ENCODE results near the gene FOS. TPM values are rescaled to one million over a fixed set of nuclear protein-coding genes. Genes with fewer than 3 reads are reported as not detected.
A peak's percentile ranks its signal among the peaks of the same experiment; 100 is the strongest.

The FOS gene
- total and polyA plus RNA-seq, 2 of the 4 experiments (the other 2 are of a cell fraction) = 53.6 to 171 TPM

DNA sequence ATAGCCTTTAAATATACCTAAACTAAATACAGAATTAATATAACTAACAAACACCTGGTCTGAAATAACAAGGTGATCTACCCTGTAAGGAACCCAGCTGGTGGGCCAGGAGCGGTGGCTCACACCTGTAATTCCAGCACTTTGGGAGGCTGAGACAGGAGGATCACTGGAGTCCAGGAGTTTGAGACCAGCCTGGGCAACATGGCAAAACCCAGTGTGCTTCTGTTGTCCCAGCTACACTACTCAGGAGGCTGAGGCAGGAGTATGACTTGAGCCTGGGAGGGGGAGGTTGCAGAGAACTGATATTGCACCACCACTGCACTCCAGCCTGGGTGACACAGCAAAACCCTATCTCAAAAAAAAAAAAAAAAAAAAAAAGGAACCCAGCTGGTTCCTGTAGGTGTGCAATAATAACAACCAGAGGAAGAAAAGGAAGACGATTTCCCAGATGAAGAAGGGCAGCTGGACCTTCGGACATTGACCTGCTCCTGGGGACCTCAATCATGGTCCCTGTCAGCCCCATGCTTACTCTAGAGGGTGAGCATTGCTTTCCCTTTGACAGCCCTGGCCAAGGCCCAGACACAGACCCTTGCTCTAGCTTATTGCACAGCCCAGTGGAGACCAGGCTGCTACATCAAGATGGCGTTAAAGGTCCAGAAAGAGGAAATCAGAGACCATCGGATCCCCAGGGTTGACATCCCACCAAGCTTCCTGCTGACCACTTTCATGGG is 5.4 kb downstream of the FOS start:
- H3K9me1 ChIP-seq (ENCODE audit: insufficient read depth, low read length) = peaks cover 2% of the 10 kb centered on the region; the same call in 1 of the 2 replicates
- no peak overlapping the region for H3K56ac ChIP-seq (ENCODE audit: extremely low read depth, insufficient read depth, low read length)
- no TSS peak for BruUV-seq (replicated peaks)
- H3K27me3 ChIP-seq (ENCODE audit: control insufficient read depth, insufficient read depth, low read length) = no peaks in the 10 kb centered on the region
- no peak overlapping the region for H3K4me3 ChIP-seq (ENCODE audit: insufficient read depth, low read depth, low read length)
- peaks cover 12 to 25% of the 10 kb centered on the region in 2 experiments for H3K79me1 ChIP-seq (ENCODE audit: low read depth in 1 of 2, low read length in 2 of 2)
- H3K27ac ChIP-seq (ENCODE audit: insufficient read depth, low read length) = no peak overlapping the region
- dilution Hi-C loops (cut with HindIII; ENCODE audit: low sequenced_read_pairs, unreplicated experiment) = no loop called here
- no peak overlapping the region for H3K23ac ChIP-seq (ENCODE audit: low read depth, low read length)
- no peak overlapping the region for H4K8ac ChIP-seq (ENCODE audit: low read depth in 2 of 2, low read length in 2 of 2)
- DNase-seq = peak; percentile 51
- intact Hi-C loops (cut with micrococcal nuclease) = loop anchor here (2.0 kb wide), 1 partner anchor 77 kb away; no protein-coding TSS in a partner anchor
- no peak overlapping the region for H2AK9ac ChIP-seq (replicated peaks; ENCODE audit: low read depth, low read length, poor library complexity)
- no peak overlapping the region for H2BK5ac ChIP-seq (ENCODE audit: low read depth, low read length, poor library complexity, severe bottlenecking)
- no peak overlapping the region for H4K91ac ChIP-seq (ENCODE audit: insufficient read depth, low read depth, low read length)
- ChIA-PET CTCF (interaction anchor here (1.0 kb wide), 1 partner anchor 25 kb away, joined by 3 read pairs; no protein-coding TSS in a partner anchor), POLR2A (ENCODE audit: unreplicated experiment) (interaction anchor here (0.7 kb wide), 1 partner anchor 244 kb away, joined by 3 read pairs; no protein-coding TSS in a partner anchor)
- H3K9me3 ChIP-seq (ENCODE audit: control insufficient read depth, insufficient read depth, low read length) = no peaks in the 10 kb centered on the region
- WGBS, 2 experiments (ENCODE audit: extremely low coverage in 2 of 2, insufficient read length in 1 of 2) = no CpG with 5 or more reads among the region's 5 CpGs
- H3K4me1 ChIP-seq (ENCODE audit: control insufficient read depth, insufficient read depth, low read length) = peaks cover 8% of the 10 kb centered on the region
- H3K36me3 ChIP-seq (ENCODE audit: control insufficient read depth, insufficient read depth, low read length) = peaks cover 9% of the 10 kb centered on the region
- H3K9ac ChIP-seq (ENCODE audit: low read depth, low read length) = no peak overlapping the region
- peaks cover 14% of the 10 kb centered on the region for H4K20me1 ChIP-seq (ENCODE audit: insufficient read depth, low read length)
- no peak overlapping the region for H2BK120ac ChIP-seq (ENCODE audit: low read depth, low read length)
- 0 out of 2 replicates have a peak overlapping the region, but pooled peaks have one; percentile 2 for H3K14ac ChIP-seq (replicated peaks; ENCODE audit: low read depth, low read length)
- H3K4ac ChIP-seq (ENCODE audit: low read depth, low read length) = no peak overlapping the region
- no peak overlapping the region for H3K18ac ChIP-seq (ENCODE audit: low read depth, low read length)
- 0 out of 3 replicates have a peak overlapping the region, but pooled peaks have one; percentile 9 for H2BK15ac ChIP-seq (ENCODE audit: low read depth, low read length)
- in situ Hi-C loops (cut with MboI; ENCODE audit: low sequenced_read_pairs) = loop anchor here (25.0 kb wide), 1 partner anchor 1753 kb away; the partner anchor contains the start of gene IRF2BPL
- H2BK20ac ChIP-seq (ENCODE audit: low read depth, low read length) = no peak overlapping the region
- ATAC-seq (ENCODE audit: low read depth) = no peak
- no peak overlapping the region for H4K5ac ChIP-seq (ENCODE audit: low read depth, low read length)
- H3K4me2 ChIP-seq (ENCODE audit: low read depth, low read length) = no peak overlapping the region
- no peak overlapping the region for H2AK5ac ChIP-seq (ENCODE audit: low read depth, low read length)
- H2AFZ ChIP-seq (replicated peaks; ENCODE audit: low read length, poor library complexity) = peak overlapping the region; percentile 49
- TF ChIP-seq FOS (IDR thresholded peaks at IDR 0.05; ENCODE audit: low read depth, low read length) (no peak), RCOR1 (IDR thresholded peaks at IDR 0.05; ENCODE audit: insufficient replicate concordance, low read length) (no peak), RAD21 (IDR thresholded peaks at IDR 0.05; ENCODE audit: low read length) (no peak), POLR2A (IDR thresholded peaks at IDR 0.05; ENCODE audit: low read depth, low read length) (no peak), MAZ (IDR thresholded peaks at IDR 0.05; ENCODE audit: borderline replicate concordance, low read depth, low read length) (0 out of 2 replicates have a peak, but pooled peaks have one; percentile 26), MXI1 (IDR thresholded peaks at IDR 0.05; ENCODE audit: borderline replicate concordance, low read depth, low read length) (no peak), CEBPB (IDR thresholded peaks at IDR 0.05; ENCODE audit: low read depth, low read length) (peak; percentile 90), MAFK (IDR thresholded peaks at IDR 0.05; ENCODE audit: low read depth, low read length) (peak; percentile 34; the same call in 1 of the 2 replicates), RFX5 (IDR thresholded peaks at IDR 0.05; ENCODE audit: low read depth, low read length) (no peak), CHD1 (IDR thresholded peaks at IDR 0.05; ENCODE audit: low read depth, low read length) (no peak), BHLHE40 (IDR thresholded peaks at IDR 0.05; ENCODE audit: low read depth, low read length) (no peak), NFE2L2 (IDR thresholded peaks at IDR 0.05; ENCODE audit: low read depth, low read length) (peak; percentile 88)
- TF ChIP-seq, protein P1, sequence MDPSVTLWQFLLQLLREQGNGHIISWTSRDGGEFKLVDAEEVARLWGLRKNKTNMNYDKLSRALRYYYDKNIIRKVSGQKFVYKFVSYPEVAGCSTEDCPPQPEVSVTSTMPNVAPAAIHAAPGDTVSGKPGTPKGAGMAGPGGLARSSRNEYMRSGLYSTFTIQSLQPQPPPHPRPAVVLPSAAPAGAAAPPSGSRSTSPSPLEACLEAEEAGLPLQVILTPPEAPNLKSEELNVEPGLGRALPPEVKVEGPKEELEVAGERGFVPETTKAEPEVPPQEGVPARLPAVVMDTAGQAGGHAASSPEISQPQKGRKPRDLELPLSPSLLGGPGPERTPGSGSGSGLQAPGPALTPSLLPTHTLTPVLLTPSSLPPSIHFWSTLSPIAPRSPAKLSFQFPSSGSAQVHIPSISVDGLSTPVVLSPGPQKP (IDR thresholded peaks at IDR 0.05; ENCODE audit: borderline replicate concordance, low read depth, low read length) = no peak
- TF ChIP-seq, protein P2, sequence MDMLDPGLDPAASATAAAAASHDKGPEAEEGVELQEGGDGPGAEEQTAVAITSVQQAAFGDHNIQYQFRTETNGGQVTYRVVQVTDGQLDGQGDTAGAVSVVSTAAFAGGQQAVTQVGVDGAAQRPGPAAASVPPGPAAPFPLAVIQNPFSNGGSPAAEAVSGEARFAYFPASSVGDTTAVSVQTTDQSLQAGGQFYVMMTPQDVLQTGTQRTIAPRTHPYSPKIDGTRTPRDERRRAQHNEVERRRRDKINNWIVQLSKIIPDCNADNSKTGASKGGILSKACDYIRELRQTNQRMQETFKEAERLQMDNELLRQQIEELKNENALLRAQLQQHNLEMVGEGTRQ (IDR thresholded peaks at IDR 0.05; ENCODE audit: low read depth, low read length) = no peak

All from IMR-90 (cell line).